H9 (cell line): Measurements from ENCODE around the gene CWC22. TPM values are rescaled to one million over a fixed set of nuclear protein-coding genes. Genes with fewer than 3 reads are reported as not detected.

Experiments
- DNase-seq: peaks from one replicate; pipeline ENCODE4 v3.0.0-alpha.2; 2017
- H2AFZ ChIP-seq: one replicate; pipeline ENCODE4 v1.6.1; 2013; ENCODE audit warnings: mild to moderate bottlenecking, low read length, control low read depth, moderate library complexity
- H2AK5ac ChIP-seq: 2 replicates; pipeline ENCODE4 v1.6.1; 2013; ENCODE audit warnings: low read length, control low read depth, mixed read lengths; ENCODE audit not compliant: insufficient read length
- H2BK120ac ChIP-seq: one replicate; pipeline ENCODE4 v1.6.1; 2013; ENCODE audit warnings: low read depth, mild to moderate bottlenecking, low read length, control low read depth, inconsistent platforms; ENCODE audit not compliant: poor library complexity, severe bottlenecking
- H2BK12ac ChIP-seq: 2 replicates; pipeline ENCODE4 v1.6.1; 2013; ENCODE audit warnings: low read length, control low read depth, mixed read lengths, low read depth; ENCODE audit not compliant: insufficient read length
- H2BK15ac ChIP-seq: 2 replicates; pipeline ENCODE4 v1.6.1; 2013; ENCODE audit warnings: low read depth, low read length, control low read depth
- H2BK20ac ChIP-seq: one replicate; pipeline ENCODE4 v1.6.1; 2013; ENCODE audit warnings: low read depth, mild to moderate bottlenecking, low read length, control low read depth, inconsistent platforms; ENCODE audit not compliant: poor library complexity, severe bottlenecking
- H2BK5ac ChIP-seq: 2 replicates; pipeline ENCODE4 v1.6.1; 2013; ENCODE audit warnings: low read length, control low read depth, mixed read lengths; ENCODE audit not compliant: insufficient read length
- H3K14ac ChIP-seq: 2 replicates; pipeline ENCODE4 v1.6.1; 2013; ENCODE audit warnings: low read length, control low read depth; ENCODE audit not compliant: insufficient read depth
- H3K18ac ChIP-seq: 2 replicates; pipeline ENCODE4 v1.6.1; 2013; ENCODE audit warnings: low read depth, mild to moderate bottlenecking, mixed read lengths, low read length, control low read depth; ENCODE audit not compliant: insufficient read length
- H3K23ac ChIP-seq: 2 replicates; pipeline ENCODE4 v1.6.1; 2013; ENCODE audit warnings: low read length, control low read depth, mixed read lengths, low read depth; ENCODE audit not compliant: insufficient read length
- H3K23me2 ChIP-seq: 2 replicates; pipeline ENCODE4 v1.6.1; 2013; ENCODE audit warnings: low read depth, mild to moderate bottlenecking, mixed read lengths, low read length, control low read depth; ENCODE audit not compliant: insufficient read length, poor library complexity, severe bottlenecking
- H3K27ac ChIP-seq: 2 replicates; pipeline ENCODE4 v1.5.1; 2013; ENCODE audit warnings: low read length, control low read depth, mixed read lengths, low read depth; ENCODE audit not compliant: insufficient read length
- H3K27me3 ChIP-seq: 2 replicates; pipeline ENCODE4 v1.6.1; 2013; ENCODE audit warnings: low read length, control low read depth, inconsistent platforms; ENCODE audit not compliant: insufficient read depth
- H3K4ac ChIP-seq: 2 replicates; pipeline ENCODE4 v1.6.1; 2013; ENCODE audit warnings: low read depth, mild to moderate bottlenecking, control low read depth, inconsistent platforms, low read length, moderate library complexity
- H3K4me1 ChIP-seq: 2 replicates; pipeline ENCODE4 v1.6.1; 2013; ENCODE audit warnings: low read length, control low read depth, inconsistent platforms; ENCODE audit not compliant: insufficient read depth
- H3K4me2 ChIP-seq: 2 replicates; pipeline ENCODE4 v1.6.1; 2013; ENCODE audit warnings: low read length, control low read depth, mixed read lengths; ENCODE audit not compliant: insufficient read length, insufficient read depth
- H3K56ac ChIP-seq: 2 replicates; pipeline ENCODE4 v1.6.1; 2013; ENCODE audit warnings: low read depth, mild to moderate bottlenecking, mixed read lengths, low read length, control low read depth; ENCODE audit not compliant: insufficient read length
- H3K79me1 ChIP-seq: 2 replicates; pipeline ENCODE4 v1.6.1; 2013; ENCODE audit warnings: low read depth, mild to moderate bottlenecking, moderate library complexity, low read length, control low read depth, inconsistent platforms; ENCODE audit not compliant: insufficient read depth, poor library complexity, severe bottlenecking
- H3K79me2 ChIP-seq: 2 replicates; pipeline ENCODE4 v1.6.1; 2013; ENCODE audit warnings: low read length, control low read depth, inconsistent platforms; ENCODE audit not compliant: insufficient read depth
- H3K9ac ChIP-seq: 2 replicates; pipeline ENCODE4 v1.6.1; 2013; ENCODE audit warnings: low read length, control low read depth, mixed read lengths; ENCODE audit not compliant: insufficient read length; ENCODE audit errors: extremely low read depth
- H3K9me3 ChIP-seq: one replicate; pipeline ENCODE4 v1.6.1; 2013; ENCODE audit warnings: low read depth, low read length, inconsistent platforms; ENCODE audit not compliant: control insufficient read depth
- H3T11ph ChIP-seq: one replicate; pipeline ENCODE4 v1.6.1; 2013; ENCODE audit warnings: mild to moderate bottlenecking, low read length, control low read depth, inconsistent platforms
- H4K20me1 ChIP-seq: one replicate; pipeline ENCODE4 v1.6.1; 2013; ENCODE audit not compliant: control insufficient read depth, insufficient read length, insufficient read depth
- H4K5ac ChIP-seq: 2 replicates; pipeline ENCODE4 v1.6.1; 2013; ENCODE audit warnings: low read depth, mild to moderate bottlenecking, mixed read lengths, low read length, control low read depth; ENCODE audit not compliant: insufficient read length
- H4K8ac ChIP-seq: replicated peaks from 2 replicates; pipeline ENCODE4 v1.6.1; 2013; ENCODE audit warnings: low read length, control low read depth, mixed read lengths, low read depth; ENCODE audit not compliant: insufficient read length
- H4K91ac ChIP-seq: 2 replicates; pipeline ENCODE4 v1.6.1; 2013; ENCODE audit warnings: low read depth, mild to moderate bottlenecking, moderate library complexity, mixed read lengths, low read length, control low read depth; ENCODE audit not compliant: insufficient read length
- H3K27ac Mint-ChIP-seq, 3 experiments: 2 replicates in 2 of 3; 3 replicates in 1 of 3; pipeline ENCODE4 v1.8.0; 2020 to 2021; ENCODE audit warnings: mixed read lengths in 3 of 3, mild to moderate bottlenecking in 1 of 3, moderate library complexity in 1 of 3
- H3K27me3 Mint-ChIP-seq: 2 replicates; pipeline ENCODE4 v1.8.0; 2021; ENCODE audit warnings: low read depth, mild to moderate bottlenecking, moderate library complexity, mixed read lengths
- H3K36me3 Mint-ChIP-seq, 3 experiments: 2 replicates in 2 of 3; 3 replicates in 1 of 3; pipeline ENCODE4 v1.8.0; 2020 to 2021; ENCODE audit warnings: low read depth in 3 of 3, mixed read lengths in 3 of 3; ENCODE audit not compliant: insufficient read depth in 1 of 3
- H3K4me1 Mint-ChIP-seq, 2 experiments: 2 replicates each; pipeline ENCODE4 v1.8.0; 2020; ENCODE audit warnings: mixed read lengths in 2 of 2
- H3K4me3 Mint-ChIP-seq, 2 experiments: 2 replicates in 1 of 2; 3 replicates in 1 of 2; pipeline ENCODE4 v1.8.0; 2020 to 2021; ENCODE audit warnings: mild to moderate bottlenecking in 2 of 2, mixed read lengths in 2 of 2, moderate library complexity in 1 of 2
- H3K9me3 Mint-ChIP-seq, 2 experiments: 2 replicates in 1 of 2; 3 replicates in 1 of 2; pipeline ENCODE4 v1.8.0; 2020; ENCODE audit warnings: mild to moderate bottlenecking in 2 of 2, mixed read lengths in 2 of 2, moderate library complexity in 1 of 2
- CTCF ChIP-seq: fragments of 200-600 bp; sonication (generic); conservative IDR thresholded peaks from 3 replicates; pipeline ENCODE4 v1.8.0; 2021; ENCODE audit warnings: antibody characterized with exemption, mild to moderate bottlenecking
- WGBS: extraction: QIAGEN DNeasy Blood & Tissue Kit; methylation state at CpG from one replicate; pipeline ENCODE4 v1.1.7; 2013; ENCODE audit warnings: missing lambda C conversion rate, low lambda C conversion rate, mixed read lengths; ENCODE audit not compliant: insufficient read length; ENCODE audit errors: extremely low coverage; 5-methylcytosine and 5-hydroxymethylcytosine counted together
- total RNA-seq: library from RNA; stranded (reverse); gene quantifications from 2 replicates; pipeline ENCODE4 v1.2.1, GENCODE V29; 2021

The CWC22 gene
- total RNA-seq, 1 experiment from 2014 or later, result 43.4 TPM

DNA sequence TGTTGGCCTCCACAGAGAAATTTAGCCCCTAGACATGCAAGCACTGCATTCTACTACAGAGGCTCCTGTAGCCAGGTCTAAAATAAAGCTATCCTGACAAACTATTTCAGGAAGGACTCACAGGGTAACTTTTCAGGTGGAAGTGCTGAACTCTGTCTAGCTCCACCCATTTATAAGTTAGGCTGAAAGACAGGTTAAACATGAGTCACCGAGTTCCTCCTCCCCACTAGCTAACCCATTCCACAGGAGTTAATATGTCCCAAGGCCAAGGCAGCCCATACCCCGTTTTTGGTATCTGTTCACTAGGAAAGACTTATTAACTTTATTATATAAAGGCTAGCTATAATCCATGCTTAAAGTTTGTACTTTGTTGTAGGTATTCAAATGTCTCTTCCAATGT is 3.5 kb downstream of the CWC22 start:
- H3K4me1 Mint-ChIP-seq, result peaks cover 36 to 40% of the 10 kb centered on the region in 2 experiments

More for the DNA sequence above, 3.5 kb downstream of the CWC22 start:
- Histone ChIP-seq H2AK5ac (no peak overlapping the region), H2BK20ac (no peak overlapping the region), H4K8ac (no peak overlapping the region), H2AFZ (no peak overlapping the region), H3K4ac (no peak overlapping the region), H3K79me2 (peaks cover 29% of the 10 kb centered on the region; the same call in 1 of the 2 replicates), H3K4me2 (no peak overlapping the region), H4K20me1 (no peaks in the 10 kb centered on the region), H3K79me1 (peaks cover 3% of the 10 kb centered on the region), H4K5ac (no peak overlapping the region), H2BK5ac (no peak overlapping the region), H3K18ac (no peak overlapping the region), H3K9ac (no peak overlapping the region), H3K27me3 (no peaks in the 10 kb centered on the region), H3K14ac (no peak overlapping the region), H4K91ac (no peak overlapping the region), H3K56ac (no peak overlapping the region), H3K4me1 (peaks cover 3% of the 10 kb centered on the region; the same call in 1 of the 2 replicates), H3K9me3 (no peaks in the 10 kb centered on the region), H2BK120ac (no peak overlapping the region), H3K23ac (no peak overlapping the region), H2BK15ac (no peak overlapping the region), H3T11ph (no peak overlapping the region), H3K27ac (no peak overlapping the region), H2BK12ac (no peak overlapping the region), H3K23me2 (peaks cover 3% of the 10 kb centered on the region)
- TF ChIP-seq CTCF, result no peak
- 0 out of 7 replicates have a peak overlapping the region, but pooled peaks of 1 of the 3 experiments have one; percentile 41 for H3K27ac Mint-ChIP-seq
- H3K27me3 Mint-ChIP-seq, result no peaks in the 10 kb centered on the region
- H3K4me3 Mint-ChIP-seq, result no peak overlapping the region; a peak in 1 of 5 replicates
- no CpG with 5 or more reads among the region's 2 CpGs for WGBS
- no peak for DNase-seq
- H3K36me3 Mint-ChIP-seq, result peaks cover 0 to 16% (median 15%) of the 10 kb centered on the region in 3 experiments; a peak in 4 of 7 replicates
- H3K9me3 Mint-ChIP-seq, result no peaks in the 10 kb centered on the region
